Fibroblast of lung (primary cell): Measurements from ENCODE around the gene FNIP1. TPM values are rescaled to one million over a fixed set of nuclear protein-coding genes. Genes with fewer than 3 reads are reported as not detected.

ENCODE experiments used
- DNase-seq, 2 donors: peaks; one replicate each; pipeline versions ENCODE4 v3.0.0 to v3.0.0-alpha.2; 2010; ENCODE audit warnings: low read depth in 2 of 2
- H2AFZ ChIP-seq: 2 replicates; pipeline ENCODE4 v1.5.1; 2012; ENCODE audit warnings: low read length, control low read depth, inconsistent platforms
- H3K27ac ChIP-seq: 2 replicates; pipeline ENCODE4 v1.5.1; 2011; ENCODE audit warnings: low read length, control low read depth; ENCODE audit not compliant: insufficient read depth
- H3K27me3 ChIP-seq: 2 replicates; pipeline ENCODE4 v1.5.1; 2011; ENCODE audit warnings: mild to moderate bottlenecking, low read length; ENCODE audit not compliant: control insufficient read depth, insufficient read depth
- H3K36me3 ChIP-seq: 2 replicates; pipeline ENCODE4 v1.5.1; 2011; ENCODE audit warnings: low read length; ENCODE audit not compliant: control insufficient read depth, insufficient read depth
- H3K4me1 ChIP-seq: 2 replicates; pipeline ENCODE4 v1.5.1; 2011; ENCODE audit warnings: low read length; ENCODE audit not compliant: control insufficient read depth, insufficient read depth; ENCODE audit errors: extremely low read depth
- H3K4me2 ChIP-seq: 2 replicates; pipeline ENCODE4 v1.5.1; 2011; ENCODE audit warnings: low read length, control low read depth; ENCODE audit not compliant: insufficient read depth; ENCODE audit errors: extremely low read depth
- H3K4me3 ChIP-seq, 4 experiments: fragments of 200-600 bp in 1 of 4; sonication (generic) in 1 of 4; replicated peaks in 1 of 4; 2 replicates each; pipeline ENCODE4 v1.5.1; 2011 to 2016; ENCODE audit warnings: low read length in 4 of 4, low read depth in 3 of 4, mild to moderate bottlenecking in 3 of 4, control low read depth in 2 of 4, inconsistent platforms in 1 of 4, mixed read lengths in 1 of 4; ENCODE audit not compliant: insufficient read depth in 1 of 4; ENCODE audit errors: control extremely low read depth in 1 of 4
- H3K79me2 ChIP-seq: 2 replicates; pipeline ENCODE4 v1.5.1; 2012; ENCODE audit warnings: mild to moderate bottlenecking, low read length, inconsistent platforms; ENCODE audit not compliant: control insufficient read depth, insufficient read depth
- H3K9ac ChIP-seq: 2 replicates; pipeline ENCODE4 v1.5.1; 2011; ENCODE audit warnings: mild to moderate bottlenecking, low read length, control low read depth; ENCODE audit not compliant: insufficient read depth
- H3K9me3 ChIP-seq: 2 replicates; pipeline ENCODE4 v1.5.1; 2012; ENCODE audit warnings: low read depth, low read length; ENCODE audit not compliant: control insufficient read depth, insufficient read depth
- H4K20me1 ChIP-seq: 2 replicates; pipeline ENCODE4 v1.5.1; 2011; ENCODE audit warnings: low read length; ENCODE audit not compliant: control insufficient read depth, insufficient read depth; ENCODE audit errors: extremely low read depth
- EZH2 ChIP-seq: IDR thresholded peaks from 2 replicates; pipeline ENCODE4 v1.5.1; 2012; ENCODE audit warnings: low read length, control low read depth, mild to moderate bottlenecking; ENCODE audit errors: missing control alignments
- polyA plus RNA-seq, 2 donors: library from polyadenylated mRNA; depleted of rRNA in 1 of 2; stranded (reverse) in 1 of 2; unstranded in 1 of 2; fragments of >200 nt; gene quantifications; 2 replicates each; pipeline ENCODE4 v1.2.1, GENCODE V29; 2011 to 2012; ENCODE audit warnings: missing spikeins in 1 of 2
- total RNA-seq: library from RNA; depleted of rRNA; stranded (reverse); fragments of >200 nt; gene quantifications from 2 replicates; pipeline ENCODE4 v1.2.1, GENCODE V29; 2014
- TF ChIP-seq, protein P1 (sequence below), 2 donors: IDR thresholded peaks in 1 of 2; conservative IDR thresholded peaks in 1 of 2; 1 replicate in 1 of 2; 2 replicates in 1 of 2; pipeline ENCODE4 v1.5.1; 2011 to 2012; ENCODE audit warnings: low read length in 2 of 2, control low read depth in 1 of 2, inconsistent platforms in 1 of 2, low read depth in 1 of 2, mild to moderate bottlenecking in 1 of 2

Gene FNIP1
- total and polyA plus RNA-seq, 2 donors (not counting 1 experiment from before 2014, with no cell fraction given), result 36.4 to 97.8 TPM

DNA sequence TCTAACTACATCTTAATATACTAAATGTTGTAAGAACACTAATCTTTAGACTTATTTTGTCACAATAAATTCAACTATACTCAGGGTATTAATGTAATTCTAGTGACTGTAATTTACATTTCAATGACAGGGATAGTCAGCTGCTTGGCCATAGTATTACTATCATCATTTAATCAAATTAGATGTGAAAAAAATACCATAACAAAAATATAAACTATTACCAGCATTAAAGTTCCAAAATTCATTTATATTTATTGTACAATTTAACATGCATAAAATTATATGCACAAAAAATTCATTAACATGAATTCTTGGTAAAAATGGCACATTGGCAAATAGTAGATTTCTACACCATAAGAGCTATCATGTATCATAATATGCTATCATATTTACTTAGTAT lies 28.9 kb downstream of the FNIP1 start:
- Histone ChIP-seq H3K4me3 (no peak overlapping the region), H3K4me2 (no peak overlapping the region), H3K4me1 (no peaks in the 10 kb centered on the region), H2AFZ (no peak overlapping the region), H3K79me2 (peaks cover 97% of the 10 kb centered on the region), H3K36me3 (no peaks in the 10 kb centered on the region), H3K27ac (no peak overlapping the region), H3K9ac (no peak overlapping the region), H4K20me1 (peaks cover 18% of the 10 kb centered on the region), H3K27me3 (no peaks in the 10 kb centered on the region), H3K9me3 (no peaks in the 10 kb centered on the region)
- TF ChIP-seq EZH2, result no peak
- TF ChIP-seq, protein P1, sequence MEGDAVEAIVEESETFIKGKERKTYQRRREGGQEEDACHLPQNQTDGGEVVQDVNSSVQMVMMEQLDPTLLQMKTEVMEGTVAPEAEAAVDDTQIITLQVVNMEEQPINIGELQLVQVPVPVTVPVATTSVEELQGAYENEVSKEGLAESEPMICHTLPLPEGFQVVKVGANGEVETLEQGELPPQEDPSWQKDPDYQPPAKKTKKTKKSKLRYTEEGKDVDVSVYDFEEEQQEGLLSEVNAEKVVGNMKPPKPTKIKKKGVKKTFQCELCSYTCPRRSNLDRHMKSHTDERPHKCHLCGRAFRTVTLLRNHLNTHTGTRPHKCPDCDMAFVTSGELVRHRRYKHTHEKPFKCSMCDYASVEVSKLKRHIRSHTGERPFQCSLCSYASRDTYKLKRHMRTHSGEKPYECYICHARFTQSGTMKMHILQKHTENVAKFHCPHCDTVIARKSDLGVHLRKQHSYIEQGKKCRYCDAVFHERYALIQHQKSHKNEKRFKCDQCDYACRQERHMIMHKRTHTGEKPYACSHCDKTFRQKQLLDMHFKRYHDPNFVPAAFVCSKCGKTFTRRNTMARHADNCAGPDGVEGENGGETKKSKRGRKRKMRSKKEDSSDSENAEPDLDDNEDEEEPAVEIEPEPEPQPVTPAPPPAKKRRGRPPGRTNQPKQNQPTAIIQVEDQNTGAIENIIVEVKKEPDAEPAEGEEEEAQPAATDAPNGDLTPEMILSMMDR (conservative IDR thresholded peaks at IDR 0.05 in 1 of 2, IDR thresholded peaks at IDR 0.05 in 1 of 2; ENCODE audit: low read depth in 1 of 2, low read length in 2 of 2), result no peak
- no peak for DNase-seq

GRCh38 chr5:131766689-131767088 lies 30.1 kb downstream of the FNIP1 start:
- no peak overlapping the region for H3K4me2 ChIP-seq
- H3K27ac ChIP-seq, result no peak overlapping the region
- DNase-seq, result no peak
- H3K36me3 ChIP-seq, result no peaks in the 10 kb centered on the region
- no peak overlapping the region for H3K4me3 ChIP-seq
- TF ChIP-seq, protein P1 (conservative IDR thresholded peaks at IDR 0.05 in 1 of 2, IDR thresholded peaks at IDR 0.05 in 1 of 2; ENCODE audit: low read depth in 1 of 2, low read length in 2 of 2), result no peak
- no peak for TF ChIP-seq EZH2
- no peaks in the 10 kb centered on the region for H3K27me3 ChIP-seq
- peaks cover 9% of the 10 kb centered on the region for H4K20me1 ChIP-seq
- no peak overlapping the region for H2AFZ ChIP-seq
- H3K9ac ChIP-seq, result no peak overlapping the region
- peaks cover 98% of the 10 kb centered on the region for H3K79me2 ChIP-seq
- H3K9me3 ChIP-seq, result no peaks in the 10 kb centered on the region
- H3K4me1 ChIP-seq, result no peaks in the 10 kb centered on the region

DNA sequence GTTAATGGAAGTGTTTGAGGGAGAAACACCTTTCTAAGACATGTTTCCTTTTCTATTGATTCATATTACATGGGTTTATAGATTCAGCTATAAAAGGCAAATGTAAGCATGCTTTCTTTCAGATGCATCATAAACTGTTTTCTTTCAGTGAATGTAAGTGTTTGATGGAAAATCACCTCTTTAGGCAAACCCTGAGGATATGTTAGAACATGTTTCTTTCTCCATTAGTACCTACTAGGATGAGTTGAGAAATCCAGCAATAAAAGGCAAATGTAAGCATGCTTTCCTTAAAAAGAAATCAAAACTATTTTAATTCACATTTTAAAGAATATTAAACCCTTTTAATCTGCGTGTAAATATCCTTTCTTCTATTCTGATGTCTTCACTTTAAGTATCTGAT lies 31.6 kb downstream of the FNIP1 start:
- no peaks in the 10 kb centered on the region for H3K36me3 ChIP-seq
- peaks cover 10% of the 10 kb centered on the region for H4K20me1 ChIP-seq
- H2AFZ ChIP-seq, result no peak overlapping the region
- H3K9me3 ChIP-seq, result no peaks in the 10 kb centered on the region
- H3K4me3 ChIP-seq, result no peak overlapping the region
- no peaks in the 10 kb centered on the region for H3K27me3 ChIP-seq
- peaks cover 98% of the 10 kb centered on the region for H3K79me2 ChIP-seq
- H3K9ac ChIP-seq, result no peak overlapping the region
- no peaks in the 10 kb centered on the region for H3K4me1 ChIP-seq
- H3K27ac ChIP-seq, result no peak overlapping the region
- no peak for TF ChIP-seq EZH2
- TF ChIP-seq, protein P1 (conservative IDR thresholded peaks at IDR 0.05 in 1 of 2, IDR thresholded peaks at IDR 0.05 in 1 of 2; ENCODE audit: low read depth in 1 of 2, low read length in 2 of 2), result no peak
- no peak overlapping the region for H3K4me2 ChIP-seq
- no peak for DNase-seq
